Endometrial microvascular endothelial cells (primary cell): Measurements from ENCODE around the gene NRXN2. TPM values are rescaled to one million over a fixed set of nuclear protein-coding genes. Genes with fewer than 3 reads are reported as not detected.

ENCODE experiments used
- in situ Hi-C: cut with HindIII; loops from 2 replicates; pipeline ENCODE4 v1.10.0; 2017; ENCODE audit warnings: low sequenced_read_pairs, low pct_unique_long_range_greater_than_20kb; ENCODE audit errors: inconsistent ontology term
- total RNA-seq: library from RNA; depleted of rRNA; stranded (reverse); fragments of >200 nt; gene quantifications from one replicate; pipeline ENCODE4 v1.2.3, GENCODE V29; 2015; ENCODE audit errors: inconsistent ontology term

Gene NRXN2
- total RNA-seq, 1 donor from 2014 or later, result not detected

DNA sequence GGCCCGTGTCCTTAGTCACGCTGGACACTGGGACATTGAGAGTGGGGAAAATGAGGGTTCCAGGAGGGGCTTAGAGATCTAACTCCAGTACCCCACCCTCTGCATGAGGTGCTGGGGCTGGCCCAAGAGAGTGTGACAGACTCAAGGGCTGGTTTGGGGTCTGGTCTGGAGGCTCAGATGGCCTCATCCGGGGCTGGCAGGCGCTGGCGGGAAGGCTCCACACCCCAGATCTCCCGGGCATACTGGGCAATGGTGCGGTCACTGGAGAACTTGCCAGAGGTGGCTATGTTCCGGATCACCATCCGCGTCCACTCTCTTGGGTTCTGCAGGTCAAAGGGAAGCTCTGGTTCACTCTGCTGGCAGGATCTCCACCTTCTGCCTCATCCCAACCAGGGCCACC, 23.5 kb upstream of the NRXN2 start:
- in situ Hi-C loops, result no loop called here

DNA sequence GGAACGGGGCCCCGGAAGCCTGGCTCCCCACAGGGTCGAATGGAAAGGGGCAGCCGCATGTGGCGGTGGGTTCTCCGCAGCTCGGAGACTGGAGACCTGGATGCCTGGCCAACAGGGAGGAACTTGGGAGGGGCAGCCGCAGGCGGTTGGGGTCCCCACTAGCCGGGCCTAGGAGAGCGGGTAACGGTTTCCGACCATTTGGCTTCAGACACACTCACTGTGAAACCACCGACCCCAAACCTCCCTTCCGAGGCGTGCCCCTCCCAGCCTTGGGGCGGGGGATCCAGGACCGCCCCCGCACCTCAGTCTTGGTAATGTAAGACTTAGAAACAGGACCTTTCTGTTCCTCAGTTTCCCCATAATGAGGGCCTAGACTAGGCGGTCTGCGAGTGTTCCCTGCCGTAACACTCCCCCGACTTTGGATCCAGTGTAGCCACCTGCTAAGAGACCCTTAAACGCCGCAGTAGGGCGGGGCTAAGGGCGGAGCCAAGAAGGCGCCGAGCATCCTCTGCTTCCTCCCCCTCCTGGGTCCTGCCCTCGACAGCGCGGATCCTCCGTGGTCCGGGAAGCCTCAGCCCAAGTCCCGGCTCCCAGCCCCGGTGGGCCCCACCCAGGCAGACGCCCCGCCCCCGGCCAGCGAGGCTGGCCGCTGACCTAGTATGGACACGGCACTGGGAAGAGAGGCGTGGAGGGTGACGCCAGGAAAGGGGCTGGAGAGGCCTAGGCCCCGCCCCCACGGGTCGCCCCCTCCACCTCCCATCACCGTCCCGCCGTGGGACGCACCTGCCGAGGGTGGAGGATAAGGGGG, 22.7 kb upstream of the NRXN2 start:
- in situ Hi-C loops, result no loop called here

DNA sequence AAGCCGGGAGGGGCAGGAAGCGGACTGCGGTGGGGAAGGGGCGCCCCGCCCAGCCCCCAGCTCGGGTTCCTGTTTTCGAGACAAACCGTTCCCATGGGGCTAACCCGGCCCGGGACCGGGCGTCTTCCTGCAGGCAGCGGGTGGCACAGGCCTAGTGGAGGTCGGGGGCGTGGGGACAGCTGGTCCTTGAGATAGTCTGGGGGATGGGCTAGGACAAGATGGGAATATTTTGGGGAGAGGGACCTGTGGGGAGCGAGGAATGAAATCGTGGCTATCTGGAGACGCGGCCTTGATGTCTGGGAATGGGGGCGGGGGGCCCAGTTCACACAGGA, 22.2 kb upstream of the NRXN2 start:
- in situ Hi-C loops, result no loop called here

DNA sequence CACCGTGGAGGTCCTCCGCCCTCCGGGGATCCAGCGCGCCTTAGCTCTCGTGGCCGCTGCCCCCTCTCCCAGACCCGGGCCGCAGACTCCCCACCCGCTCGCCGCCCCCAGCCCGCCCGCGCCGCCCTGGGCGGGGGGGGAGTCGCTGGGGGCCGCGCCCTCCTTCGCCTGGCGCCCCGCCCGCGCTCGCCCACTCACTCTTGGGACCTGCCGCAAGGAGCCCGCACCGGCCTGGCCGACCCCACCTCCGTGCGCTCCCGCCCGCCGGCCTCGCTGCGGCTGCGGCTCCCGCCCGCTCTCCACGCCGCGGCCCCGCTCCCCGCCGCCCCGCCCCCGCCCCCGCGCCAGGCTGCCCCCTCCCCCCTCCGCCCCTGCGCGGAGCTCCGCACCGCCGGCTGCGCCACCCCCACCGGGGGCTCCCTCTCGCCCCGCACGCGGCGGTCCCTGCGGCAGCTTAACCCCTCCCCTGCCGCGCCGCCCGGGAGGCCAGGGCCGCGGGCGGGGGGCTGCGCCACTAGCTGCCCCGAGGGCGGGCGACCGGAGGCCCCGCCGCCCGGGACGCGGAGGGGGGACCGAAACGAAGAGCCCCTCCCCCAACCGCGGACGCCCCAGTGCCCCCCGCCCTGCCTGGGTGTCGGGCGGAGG, 21.7 kb upstream of the NRXN2 start:
- in situ Hi-C loops, result no loop called here

GRCh38 chr11:64743591-64744543, 20.9 kb upstream of the NRXN2 start, which contains the start of gene RASGRP2:
Gene RASGRP2 (minus strand): TSS chr11:64744142. CDS start chr11:64742866, 1,276 bp downstream.
- in situ Hi-C loops, result no loop called here

DNA sequence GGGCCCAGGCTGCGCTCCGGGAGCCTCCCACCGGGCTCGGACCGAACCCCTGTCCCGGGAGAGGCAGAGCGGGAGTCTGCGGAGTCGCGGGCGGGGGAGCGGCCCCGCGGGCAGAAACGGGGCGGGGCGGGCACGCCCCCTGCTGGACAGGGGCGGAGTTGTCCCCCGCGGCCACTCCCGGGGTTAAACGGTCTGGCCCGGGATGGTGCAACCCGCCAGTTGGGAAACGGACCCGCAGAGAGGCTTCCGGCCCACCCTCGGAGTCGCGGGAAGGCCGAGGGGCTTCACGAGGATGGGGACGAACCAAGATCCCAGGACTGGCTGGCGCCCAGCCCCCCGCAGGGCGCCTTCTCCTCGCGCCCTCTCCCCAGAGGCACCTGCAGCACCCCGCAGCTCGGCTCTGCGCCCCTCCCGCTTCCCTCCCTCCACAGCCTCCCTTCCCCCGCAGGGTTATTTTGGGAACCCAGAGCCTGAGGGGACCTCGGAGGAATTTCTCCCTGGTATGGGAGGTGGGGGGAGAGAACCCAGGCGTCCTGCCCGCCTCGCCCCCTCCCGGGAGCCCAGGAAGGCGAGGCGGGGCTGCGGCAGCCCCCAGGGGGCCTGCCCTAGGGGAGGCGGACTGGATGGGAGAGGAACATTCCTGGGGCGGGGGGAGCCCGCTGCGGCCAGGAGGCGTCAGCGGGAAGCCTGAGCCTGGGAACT, 20.0 kb upstream of the NRXN2 start:
- in situ Hi-C loops, result no loop called here

- in situ Hi-C loops, result no loop called here
Measured at GRCh38 chr11:64742087-64742888, 19.3 kb upstream of the NRXN2 start.

DNA sequence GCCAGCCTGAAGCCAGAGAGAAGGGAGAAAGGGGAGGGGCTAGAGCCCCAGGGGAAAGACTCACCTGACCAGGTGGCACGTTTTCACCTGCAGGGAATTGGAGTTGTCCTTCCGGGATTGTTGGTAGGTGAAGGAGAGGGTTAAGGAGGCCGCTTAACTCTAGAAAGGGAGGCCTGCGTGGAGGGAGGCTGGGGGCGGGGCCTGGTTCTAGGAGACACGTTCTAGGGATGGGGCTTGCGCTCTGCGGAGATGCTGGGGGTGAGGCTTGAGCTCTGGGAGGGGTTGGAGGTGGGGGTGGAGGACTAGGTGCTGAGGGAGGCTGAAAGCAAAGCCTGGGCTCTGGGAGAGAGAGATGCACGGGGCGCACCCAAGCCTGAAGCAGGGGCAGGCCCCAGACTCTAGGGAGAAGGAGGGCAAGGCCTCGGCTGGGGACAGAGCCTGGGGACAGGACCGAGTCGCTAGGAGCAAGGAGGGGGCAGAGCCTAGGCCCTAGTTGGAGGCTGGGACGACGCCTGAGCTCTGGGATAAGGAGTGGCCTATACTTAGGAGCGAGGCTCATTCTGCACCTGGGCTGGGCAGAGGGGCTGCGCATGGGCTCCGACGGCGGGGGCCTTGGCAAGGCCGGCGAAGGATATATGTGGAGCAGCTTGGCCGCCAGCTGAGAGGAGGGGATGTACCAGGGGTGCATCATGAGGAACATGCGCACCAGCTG, 18.5 kb upstream of the NRXN2 start:
- in situ Hi-C loops, result no loop called here

DNA sequence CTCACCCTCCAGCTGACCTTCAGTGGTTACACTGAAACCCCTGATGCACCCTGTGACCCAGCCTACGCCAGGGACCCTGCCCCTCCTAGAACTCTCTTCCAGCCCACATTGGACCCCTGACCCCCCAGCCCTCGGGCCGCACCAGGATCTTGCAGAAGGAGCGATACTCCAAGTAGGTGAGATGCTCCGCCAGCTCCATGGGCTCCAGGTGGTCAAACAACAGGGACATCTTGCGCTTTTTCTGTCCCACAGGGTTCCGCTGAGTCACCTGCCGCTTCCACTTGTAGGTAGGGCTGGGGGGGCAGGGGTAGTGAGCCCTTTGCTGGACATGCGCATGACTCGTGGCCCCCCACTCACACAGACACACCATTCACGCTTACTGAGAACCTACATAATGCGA, 16.9 kb upstream of the NRXN2 start:
- in situ Hi-C loops, result no loop called here

DNA sequence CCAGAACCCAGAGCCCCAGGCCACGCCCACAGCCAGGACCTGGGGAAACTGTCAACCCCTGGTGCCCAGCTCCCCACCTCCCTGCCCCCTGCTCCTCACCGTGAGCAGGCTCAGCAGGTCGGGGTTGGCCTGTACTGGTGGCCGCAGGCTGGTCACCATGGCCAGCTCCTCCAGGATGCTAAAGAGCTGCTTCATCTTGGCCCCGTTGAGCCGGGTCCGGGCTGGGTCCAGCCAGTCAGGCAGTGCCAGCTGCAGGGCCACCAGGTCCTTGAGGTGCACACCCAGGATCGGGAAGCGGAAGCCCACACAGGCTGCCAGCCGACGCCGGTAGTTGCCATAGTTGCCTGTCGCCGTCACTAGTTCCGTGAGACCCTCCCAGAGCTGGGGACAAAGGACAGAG, 13.7 kb upstream of the NRXN2 start:
- in situ Hi-C loops, result no loop called here

DNA sequence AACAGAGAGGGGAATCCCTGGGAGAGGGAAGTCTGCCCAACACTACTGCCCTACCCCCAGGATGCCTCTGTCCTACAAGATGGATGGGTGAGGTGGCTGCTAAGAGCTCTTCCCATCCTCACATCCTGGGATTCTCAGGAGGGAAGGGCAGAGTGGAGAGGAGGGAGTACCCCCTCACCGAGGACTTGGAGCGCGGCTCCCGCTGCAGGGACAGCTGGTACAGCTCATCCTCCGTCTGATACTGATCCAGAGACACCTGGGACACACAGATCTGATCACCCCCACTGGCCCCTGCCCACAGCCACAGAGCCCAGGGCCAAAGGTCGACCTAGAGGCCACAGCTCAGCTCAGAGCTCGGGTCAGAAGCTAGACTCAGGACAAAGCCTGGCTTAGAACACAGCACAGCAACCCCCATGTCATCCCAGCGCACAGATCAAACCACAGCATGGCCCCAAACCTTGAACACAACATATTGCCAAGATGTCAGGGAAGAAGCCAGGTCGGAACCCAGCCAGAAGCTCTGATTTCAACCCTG, 12.8 kb upstream of the NRXN2 start:
- in situ Hi-C loops, result no loop called here

DNA sequence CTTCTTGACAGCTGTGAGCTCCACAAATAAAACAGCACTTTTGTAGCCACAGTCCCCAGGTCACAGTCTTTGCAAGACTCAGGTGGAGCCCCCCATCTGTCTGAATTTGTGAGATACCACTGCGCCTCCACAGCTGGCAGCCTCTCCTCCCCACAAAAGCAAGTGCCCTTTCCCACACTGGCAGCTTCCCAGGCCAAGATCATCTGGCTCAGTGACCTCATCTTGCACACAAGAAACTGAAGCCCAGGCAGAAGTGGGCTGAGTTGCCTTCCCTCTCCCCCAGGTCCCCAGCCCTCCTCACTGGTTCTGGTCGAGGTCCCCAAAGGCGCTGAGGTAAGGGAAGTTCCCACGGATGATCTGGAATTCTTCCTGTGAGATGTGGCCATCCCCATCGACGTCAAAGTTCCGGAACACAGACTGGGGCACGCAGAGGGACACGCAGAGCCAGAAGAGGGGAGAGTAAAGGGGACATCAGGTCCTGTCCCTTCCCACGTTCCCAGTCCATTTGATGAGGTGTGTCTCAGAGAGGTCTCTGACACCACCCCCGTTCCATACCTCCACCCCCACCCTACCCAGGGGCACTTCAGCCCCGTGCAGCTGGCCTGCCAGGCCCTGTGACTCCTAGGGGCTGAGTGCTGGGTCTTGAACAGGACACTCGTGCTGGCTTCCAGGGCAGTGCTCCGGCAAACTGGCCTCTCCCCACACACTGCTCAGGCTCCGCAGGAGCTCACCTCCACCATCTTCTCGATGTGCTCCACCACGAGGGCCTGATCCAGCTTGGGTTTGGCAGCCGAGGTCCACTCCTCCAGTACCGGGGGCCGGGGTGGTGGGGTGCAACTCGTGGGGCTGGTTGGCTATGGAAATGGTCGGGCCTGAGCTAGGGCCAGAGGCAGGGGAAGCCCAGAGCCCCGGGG, 12.1 kb upstream of the NRXN2 start:
- in situ Hi-C loops, result no loop called here

DNA sequence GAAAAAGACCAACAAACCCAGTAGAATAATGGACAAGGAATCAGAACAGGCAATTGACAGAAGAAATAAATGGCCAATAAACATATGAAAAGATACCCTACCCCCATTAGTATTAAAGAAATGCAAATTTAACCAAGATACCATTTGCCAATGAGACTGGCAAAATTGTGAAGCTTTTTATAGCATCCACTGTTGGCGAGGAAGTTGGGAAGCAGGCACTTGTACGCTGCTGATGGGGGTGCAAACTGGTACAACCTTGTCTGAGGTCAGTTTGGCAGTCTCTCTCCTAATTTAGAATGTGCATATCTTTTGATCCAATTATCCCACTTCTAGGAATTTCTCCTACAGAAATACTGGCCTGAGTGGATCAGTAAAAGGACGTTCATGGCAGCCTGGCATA, 8.6 kb upstream of the NRXN2 start:
- in situ Hi-C loops, result no loop called here

DNA sequence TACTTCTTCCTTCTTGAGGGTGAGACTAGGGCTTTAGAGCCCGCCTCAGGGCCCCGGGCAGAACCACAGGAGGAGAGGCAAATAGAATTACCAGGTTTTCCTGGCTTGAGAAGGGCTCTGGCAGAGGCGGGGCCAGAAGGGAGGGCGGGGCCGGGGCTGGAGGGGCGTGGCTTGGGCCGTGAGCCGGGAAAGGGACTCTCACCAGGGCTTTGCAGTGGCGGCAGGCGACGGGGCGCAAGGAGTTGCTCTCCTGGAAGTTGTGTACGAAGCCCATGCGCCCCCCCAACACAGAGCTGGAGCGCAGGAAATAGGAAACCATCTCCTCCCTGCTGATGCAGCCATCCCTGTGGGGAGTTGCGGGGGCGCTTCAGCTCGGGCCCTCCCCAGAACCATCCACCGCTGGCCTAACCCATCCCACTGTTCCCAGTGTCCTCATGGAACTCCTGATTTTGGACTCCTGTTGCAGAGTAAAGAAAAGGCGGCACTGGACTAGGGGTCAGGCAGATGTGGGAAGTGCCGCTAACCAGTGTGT, 6.9 kb upstream of the NRXN2 start:
- in situ Hi-C loops, result no loop called here

- in situ Hi-C loops, result no loop called here
Measured at GRCh38 chr11:64728757-64729365, 5.9 kb upstream of the NRXN2 start.
